K562 (cell line): ENCODE measurements around the gene TSEN54. TPM values are rescaled to one million over a fixed set of nuclear protein-coding genes. Genes with fewer than 3 reads are reported as not detected.

Source experiments
- ATAC-seq: fragments of 200-7000 bp; cut with Tn5 transposase; 3 replicates; pipeline ENCODE4 v1.9.1; 2020; ENCODE audit warnings: moderate library complexity
- BruUV-seq: library from RNA; stranded (reverse); fragments of 400-500 nt; replicated peaks from 2 replicates; lab custom pipeline; 2021; lab: Mats Ljungman, UMichigan
- CTCF ChIA-PET: fragments of 300-600 bp; formaldehyde crosslinking; extraction: SDS; loops from one replicate; lab custom pipeline; 2021; ENCODE audit warnings: low intra/inter-chr PET ratio; lab: Yijun Ruan, JAX
- POLR2A ChIA-PET: fragments of 300-600, 350-650 bp; sonication (Branson Sonifier 250); formaldehyde crosslinking; extraction: SDS; loops from one replicate; lab custom pipeline; 2021; ENCODE audit warnings: antibody characterized with exemption, inconsistent platforms; lab: Yijun Ruan, JAX
- DNase-seq, 4 experiments: peaks; one replicate each; pipeline versions ENCODE4 v3.0.0 to v3.0.0-alpha.2; 2011 to 2018; ENCODE audit warnings: low spot score in 3 of 4, mixed read lengths in 3 of 4; ENCODE audit errors: extremely low read depth in 1 of 4
- FAIRE-seq: peaks from 2 replicates; lab custom pipeline; 2011; peaks lifted over from hg19 to GRCh38; lab: Jason Lieb, UNC
- H2AFZ ChIP-seq: 2 replicates; pipeline ENCODE4 v1.6.0; 2011; ENCODE audit warnings: low read depth, low read length, control low read depth, inconsistent platforms
- H3K27ac ChIP-seq: fragments of 200-600 bp; 3 replicates; pipeline ENCODE4 v1.8.0; 2011; ENCODE audit warnings: low read depth, mild to moderate bottlenecking, control low read depth, inconsistent platforms, low read length, moderate library complexity, mixed read lengths; ENCODE audit errors: extremely low read depth
- H3K27me3 ChIP-seq, 2 experiments: fragments of 300-600 bp in 1 of 2; 2 replicates in 1 of 2; 3 replicates in 1 of 2; pipeline versions ENCODE4 v1.6.0 to v1.8.0; 2011; ENCODE audit warnings: inconsistent platforms in 2 of 2, low read length in 2 of 2, mild to moderate bottlenecking in 1 of 2, mixed read lengths in 1 of 2, moderate library complexity in 1 of 2; ENCODE audit not compliant: control insufficient read depth in 2 of 2, insufficient read depth in 2 of 2
- H3K36me3 ChIP-seq: fragments of 300-600 bp; 3 replicates; pipeline ENCODE4 v1.8.0; 2011; ENCODE audit warnings: mild to moderate bottlenecking, low read length, inconsistent platforms; ENCODE audit not compliant: control insufficient read depth, insufficient read depth
- H3K4me1 ChIP-seq, 2 experiments: fragments of 200-600 bp in 1 of 2; replicated peaks in 1 of 2; 2 replicates in 1 of 2; 3 replicates in 1 of 2; pipeline versions ENCODE4 v1.5.1 to v1.8.0; 2011; ENCODE audit warnings: inconsistent platforms in 2 of 2, low read length in 2 of 2, mild to moderate bottlenecking in 1 of 2, mixed read lengths in 1 of 2, moderate library complexity in 1 of 2; ENCODE audit not compliant: control insufficient read depth in 2 of 2, insufficient read depth in 2 of 2
- H3K4me2 ChIP-seq: 2 replicates; pipeline ENCODE4 v1.6.1; 2011; ENCODE audit warnings: low read length, control low read depth, inconsistent platforms, mixed read lengths; ENCODE audit not compliant: insufficient read depth
- H3K4me3 ChIP-seq: fragments of 200-600 bp; sonication (generic), shearing (Covaris generic); 2 replicates; pipeline ENCODE4 v1.5.1; 2016; ENCODE audit warnings: control low read depth, inconsistent platforms
- H3K79me2 ChIP-seq: fragments of 200-600 bp; 3 replicates; pipeline ENCODE4 v1.8.0; 2011; ENCODE audit warnings: low read length, inconsistent platforms; ENCODE audit not compliant: control insufficient read depth, insufficient read depth
- H3K9ac ChIP-seq, 2 experiments: 2 replicates each; pipeline versions ENCODE4 v1.6.0 to v1.6.1; 2011; ENCODE audit warnings: low read depth in 2 of 2, low read length in 2 of 2, control low read depth in 1 of 2, inconsistent platforms in 1 of 2, mild to moderate bottlenecking in 1 of 2, mixed read lengths in 1 of 2; ENCODE audit not compliant: insufficient read depth in 1 of 2
- H3K9me1 ChIP-seq: one replicate; pipeline ENCODE4 v1.6.0; 2011; ENCODE audit warnings: inconsistent platforms, mild to moderate bottlenecking, low read length, moderate library complexity; ENCODE audit not compliant: control insufficient read depth, insufficient read depth
- H3K9me3 ChIP-seq: replicated peaks from 2 replicates; pipeline ENCODE4 v1.5.1; 2011; ENCODE audit warnings: low read depth, low read length, inconsistent platforms; ENCODE audit not compliant: control insufficient read depth, insufficient read depth
- H4K20me1 ChIP-seq: replicated peaks from 2 replicates; pipeline ENCODE4 v1.6.1; 2011; ENCODE audit warnings: low read length, inconsistent platforms, mixed read lengths; ENCODE audit not compliant: control insufficient read depth, insufficient read depth
- CBFA2T3 ChIP-seq: fragments of 450-650 bp; IDR thresholded peaks from 2 replicates; pipeline ENCODE4 v1.6.1; 2017
- PHB ChIP-seq: fragments of 250-450 bp; sonication (Bioruptor Pico); IDR thresholded peaks from 2 replicates; pipeline ENCODE4 v1.5.0; 2021
- PHF21A ChIP-seq: fragments of 450-650 bp; IDR thresholded peaks from 2 replicates; pipeline ENCODE4 v1.6.1; 2017; ENCODE audit warnings: low read depth, borderline replicate concordance
- TEAD2 ChIP-seq: fragments of 450-650 bp; IDR thresholded peaks from 2 replicates; pipeline ENCODE4 v1.6.1; 2016; ENCODE audit warnings: missing genetic modification characterization, control low read depth, missing compliant biosample characterization
- TGIF2 ChIP-seq: sonication (generic); formaldehyde crosslinking; IDR thresholded peaks from 2 replicates; pipeline ENCODE4 v1.8.1; 2022; ENCODE audit warnings: mild to moderate bottlenecking, missing genetic modification reagents, moderate library complexity
- ZNF140 ChIP-seq: fragments of 250-450 bp; sonication (Bioruptor Pico); IDR thresholded peaks from 2 replicates; pipeline ENCODE4 v1.8.0; 2021; ENCODE audit warnings: moderate library complexity, mild to moderate bottlenecking, inconsistent platforms
- ZNF263 ChIP-seq: sonication (generic); formaldehyde crosslinking; IDR thresholded peaks from 2 replicates; pipeline ENCODE4 v1.8.0; 2022; ENCODE audit warnings: mild to moderate bottlenecking, missing genetic modification reagents, borderline replicate concordance
- WGBS: fragments of 100-300 bp; shearing (Covaris generic); methylation state at CpG from one replicate; pipeline ENCODE4 v1.1.6; 2016; ENCODE audit warnings: low coverage, mixed read lengths; ENCODE audit not compliant: insufficient coverage; ENCODE audit errors: missing lambda C conversion rate; 5-methylcytosine and 5-hydroxymethylcytosine counted together
- in situ Hi-C: fragments of 300-500 bp; cut with MboI; formaldehyde crosslinking; loops from 4 replicates; pipeline ENCODE4 v1.15.0; 2018; ENCODE audit warnings: inconsistent platforms, mixed read lengths
- intact Hi-C: fragments of 100-400 bp; cut with micrococcal nuclease; formaldehyde crosslinking; loops from 2 replicates; pipeline ENCODE4 v1.14.2; 2022
- polyA plus RNA-seq, 8 experiments: library from polyadenylated mRNA; depleted of rRNA in 4 of 8; stranded (reverse) in 5 of 8; unstranded in 3 of 8; fragments of >200 nt; fragmentation: Nextera tagmentation in 2 of 8; fragmentation: Illumina TruSeq in 1 of 8; extraction: Ambion mirVana in 2 of 8; extraction: Trizol in 1 of 8; gene quantifications; 2 replicates each; pipeline versions ENCODE4 v1.2.1 to v1.2.3, GENCODE V29; 2011 to 2014; ENCODE audit warnings: inconsistent platforms in 1 of 8, missing spikeins in 1 of 8
- total RNA-seq, 7 experiments: library from RNA; depleted of rRNA in 6 of 7; stranded (reverse); fragments of >200 nt in 6 of 7; fragmentation: Illumina TruSeq in 2 of 7; extraction: Trizol in 2 of 7; gene quantifications; 2 replicates each; pipeline versions ENCODE4 v1.2.1 to v1.2.3, GENCODE V29; 2011 to 2021; ENCODE audit warnings: low replicate concordance in 1 of 7
- TF ChIP-seq, protein P1 (sequence below): fragments of 250-450 bp; sonication (Bioruptor Pico); IDR thresholded peaks from 2 replicates; pipeline ENCODE4 v1.5.1; 2021; ENCODE audit warnings: mild to moderate bottlenecking

TSEN54 gene
- total and polyA plus RNA-seq, 9 of the 15 experiments (the other 6 are each of a cell fraction or from before 2014, with no cell fraction given) = 5.9 to 64.3 (median 48.9) TPM

- TF ChIP-seq, protein P1, sequence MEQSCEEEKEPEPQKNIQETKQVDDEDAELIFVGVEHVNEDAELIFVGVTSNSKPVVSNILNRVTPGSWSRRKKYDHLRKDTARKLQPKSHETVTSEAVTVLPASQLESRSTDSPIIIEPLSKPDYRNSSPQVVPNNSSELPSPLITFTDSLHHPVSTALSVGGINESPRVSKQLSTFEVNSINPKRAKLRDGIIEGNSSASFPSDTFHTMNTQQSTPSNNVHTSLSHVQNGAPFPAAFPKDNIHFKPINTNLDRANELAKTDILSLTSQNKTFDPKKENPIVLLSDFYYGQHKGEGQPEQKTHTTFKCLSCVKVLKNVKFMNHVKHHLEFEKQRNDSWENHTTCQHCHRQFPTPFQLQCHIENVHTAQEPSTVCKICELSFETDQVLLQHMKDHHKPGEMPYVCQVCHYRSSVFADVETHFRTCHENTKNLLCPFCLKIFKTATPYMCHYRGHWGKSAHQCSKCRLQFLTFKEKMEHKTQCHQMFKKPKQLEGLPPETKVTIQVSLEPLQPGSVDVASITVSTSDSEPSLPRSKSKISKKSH = no peak
- TF ChIP-seq PHB (CRISPR knock-in tag) (no peak), PHF21A (no peak)
- TF ChIP-seq, all 486 proteins: peak for 20
Observed at GRCh38 chr17:75516619-75517296, 430 bp downstream of the TSEN54 start (continued).

DNA sequence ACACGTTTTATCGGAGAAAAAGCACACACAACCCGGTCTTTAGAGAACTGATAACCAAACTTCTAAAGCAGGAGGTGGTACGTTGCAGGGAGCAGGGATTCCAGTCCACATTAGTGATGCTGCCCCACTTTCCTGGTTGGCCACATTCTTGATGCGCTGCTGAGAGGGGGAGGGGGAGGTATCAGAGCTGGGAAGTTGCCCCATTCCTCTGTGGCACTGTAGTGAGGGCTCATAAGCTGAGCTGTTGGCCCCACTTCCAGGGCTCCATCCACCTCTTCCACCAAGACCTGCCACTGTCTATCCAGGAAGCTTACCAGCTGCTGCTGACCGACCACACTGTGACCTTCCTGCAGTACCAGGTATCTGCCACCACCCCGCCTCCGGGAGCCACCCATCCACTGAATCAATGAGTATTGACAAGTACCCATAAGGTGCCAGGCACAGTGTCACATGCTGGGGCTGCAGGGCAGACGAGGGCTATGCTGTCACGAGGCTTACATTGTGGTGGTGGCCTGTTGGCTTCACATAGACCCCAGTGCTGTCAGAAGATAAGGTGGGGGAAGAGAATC, 1.1 kb downstream of the TSEN54 start:
- peak; percentile 69 for FAIRE-seq
- ChIA-PET CTCF (no interaction called here), POLR2A (interaction anchor here (1.6 to 1.7 kb wide), 2 partner anchors 9 to 15 kb away, joined by 4 to 5 read pairs; no protein-coding TSS in a partner anchor)
- peaks cover 25 to 59% of the 10 kb centered on the region in 2 experiments; a peak in 4 of 5 replicates for H3K4me1 ChIP-seq
- H2AFZ ChIP-seq = peak overlapping the region; percentile 80; the same call in 1 of the 2 replicates
- ATAC-seq = no peak
- peak overlapping the region; percentile 87 for H3K4me2 ChIP-seq
- peak overlapping the region; percentile 47 to 93 for H3K9ac ChIP-seq
- peaks cover 10% of the 10 kb centered on the region for H3K79me2 ChIP-seq
- no peak for TF ChIP-seq TEAD2 (tag)
- TF ChIP-seq ZNF263 (CRISPR knock-in tag) = no peak
- TF ChIP-seq TGIF2 = no peak
- TF ChIP-seq ZNF140 (CRISPR knock-in tag) = no peak
- peak; percentile 7; the same call in 1 of the 2 replicates for TF ChIP-seq CBFA2T3
- 38% methylated on average over 9 of the region's 10 CpGs for WGBS
- no peaks in the 10 kb centered on the region for H3K9me3 ChIP-seq
- no peaks in the 10 kb centered on the region for H3K27me3 ChIP-seq
- peak overlapping the region; percentile 91 for H3K4me3 ChIP-seq
- H3K27ac ChIP-seq = no peak overlapping the region
- H4K20me1 ChIP-seq = peaks cover 8% of the 10 kb centered on the region; the same call in 1 of the 2 replicates
- peaks cover 47% of the 10 kb centered on the region; the same call in 2 of the 3 replicates for H3K36me3 ChIP-seq
- TSS peak; percentile 57 for BruUV-seq
- peaks cover 5% of the 10 kb centered on the region for H3K9me1 ChIP-seq
- peak in 1 of 4 experiments; percentile 40 for DNase-seq
- in situ Hi-C loops (no loop called here), intact Hi-C loops (loop anchor here (5.0 kb wide), 2 partner anchors 70 to 235 kb away; partner anchors contain the start of gene MYO15B)
